HPDE6-E6E7 (cell line): Measurements from ENCODE around the gene TFAP2B.

ENCODE experiments used
- DNase-seq: peaks from one replicate; pipeline ENCODE4 v3.0.0; 2011; ENCODE audit warnings: missing footprints; ENCODE audit errors: extremely low spot score

The TFAP2B gene

GRCh38 chr6:50825375-50826036 lies 6.8 kb downstream of the TFAP2B start:
- DNase-seq: no peak

DNA sequence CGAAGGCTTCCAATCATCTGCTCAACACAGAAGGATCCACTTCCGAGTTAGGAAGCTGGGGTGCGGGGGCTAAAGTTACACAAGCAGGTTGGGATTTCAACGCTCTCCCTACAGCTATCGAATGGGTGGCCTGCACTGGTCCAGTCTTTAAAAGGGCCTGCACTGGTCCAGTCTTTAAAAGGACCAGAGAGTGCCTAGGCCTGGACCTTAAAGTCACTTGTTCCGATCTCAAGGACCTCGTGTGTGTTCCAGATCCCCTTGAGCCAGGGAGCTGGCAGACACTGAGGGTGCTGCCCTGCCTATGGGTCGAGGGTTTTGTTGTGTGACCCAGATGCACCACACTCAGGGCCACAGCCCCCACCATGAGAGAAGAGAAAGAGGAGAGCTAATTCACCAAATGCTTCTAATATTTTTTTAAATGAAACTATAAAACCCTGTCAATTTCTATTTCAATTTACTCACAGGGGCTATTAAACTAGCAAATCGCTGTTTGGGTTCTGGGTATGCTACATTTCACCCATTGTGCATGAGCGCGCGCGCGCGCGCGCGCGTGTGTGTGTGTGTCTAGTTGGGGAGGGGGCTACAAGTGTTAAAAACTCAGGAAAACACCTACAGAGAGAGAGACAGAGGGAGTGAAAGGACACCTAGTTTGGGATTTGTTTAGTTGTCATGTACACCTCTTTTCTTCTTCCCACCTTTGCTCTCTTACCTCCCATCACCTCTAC lies 7.5 kb downstream of the TFAP2B start:
- DNase-seq: no peak

GRCh38 chr6:50826803-50827202 lies 8.1 kb downstream of the TFAP2B start:
- no peak for DNase-seq

DNA sequence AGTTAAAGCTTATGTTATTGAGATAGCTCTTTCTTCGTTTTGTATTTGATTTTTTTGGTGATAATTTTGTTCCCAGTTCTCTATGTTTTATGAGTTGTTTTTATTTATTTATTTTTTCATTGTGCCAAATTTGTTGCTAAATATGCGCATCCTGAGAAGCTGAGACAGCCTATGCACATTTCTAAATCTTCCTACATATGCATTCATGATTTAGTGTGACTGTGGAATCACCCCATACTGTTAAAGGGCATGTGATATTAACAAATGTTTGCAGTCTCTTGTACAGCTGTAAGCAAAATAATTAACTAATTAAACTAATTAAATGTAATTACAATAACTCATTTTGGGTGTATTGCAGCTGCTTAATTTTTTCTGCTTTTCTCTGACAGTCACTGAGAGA lies 10.4 kb downstream of the TFAP2B start:
- DNase-seq: no peak

DNA sequence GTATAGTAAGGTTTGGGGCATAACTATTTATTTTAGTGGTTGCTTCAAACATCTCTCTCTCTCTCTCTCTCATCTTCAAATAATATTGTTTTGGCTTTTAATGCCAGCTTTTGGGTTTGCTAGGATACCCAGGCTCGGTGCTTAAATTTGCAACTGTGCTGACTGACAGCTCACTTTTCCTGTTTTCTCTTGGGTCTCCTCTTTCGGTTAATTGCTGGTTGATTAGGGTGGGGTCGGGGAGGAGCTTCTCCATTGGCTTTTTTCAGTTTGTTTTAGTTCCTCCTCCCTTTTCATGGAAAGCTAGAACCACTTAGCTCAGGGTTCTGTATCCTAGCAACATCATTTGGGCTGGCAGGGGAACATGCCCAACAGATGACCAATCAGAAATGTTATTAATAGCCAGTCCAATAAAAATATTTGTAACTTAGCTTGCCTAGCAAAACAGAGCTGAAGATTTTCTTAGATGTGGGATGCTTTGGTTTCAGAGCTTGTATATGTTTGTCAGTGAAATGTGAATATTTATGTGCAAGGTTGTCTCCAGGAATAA lies 11.3 kb downstream of the TFAP2B start:
- no peak for DNase-seq

DNA sequence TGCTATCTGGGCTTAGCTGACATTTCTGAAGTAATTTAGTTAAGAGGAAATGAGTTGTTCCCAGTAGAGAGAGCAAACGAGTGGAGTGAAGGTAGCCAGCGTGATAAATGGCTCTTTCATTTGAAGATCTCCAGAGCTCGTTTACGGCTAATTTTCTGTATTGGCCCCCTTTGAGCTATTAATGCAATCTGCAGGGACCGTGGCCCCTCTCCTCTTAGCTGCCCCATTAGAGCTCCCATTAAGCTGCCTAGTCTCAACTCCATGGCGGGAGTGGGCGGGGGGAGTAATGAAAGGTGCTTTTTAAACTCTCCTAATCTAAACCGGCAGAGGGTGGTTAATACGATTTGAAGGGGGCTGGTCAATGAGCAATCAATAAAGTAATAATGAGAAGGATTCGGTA lies 12.5 kb downstream of the TFAP2B start:
- no peak for DNase-seq

DNA sequence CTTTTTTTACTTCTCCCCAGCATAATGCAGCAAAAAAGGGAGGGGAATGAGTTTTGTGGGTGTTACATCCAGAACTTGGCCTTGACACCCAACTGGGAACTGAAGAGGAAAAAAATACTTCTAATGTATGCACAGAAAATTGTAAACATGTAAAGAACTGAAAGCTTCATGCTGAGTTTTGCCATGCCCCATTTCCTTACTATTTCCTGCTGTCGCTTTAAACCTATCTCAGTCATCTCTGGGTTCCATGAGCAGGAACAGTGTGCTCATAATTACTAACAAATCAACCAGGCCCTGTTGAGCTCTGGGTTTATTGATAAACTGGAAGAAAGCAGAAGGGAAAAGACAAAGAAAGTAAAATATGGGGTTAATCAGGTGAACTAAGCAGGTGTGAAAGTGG lies 14.2 kb downstream of the TFAP2B start:
- no peak for DNase-seq

- no peak for DNase-seq
Measured at GRCh38 chr6:50834929-50835410, 16.3 kb downstream of the TFAP2B start.

DNA sequence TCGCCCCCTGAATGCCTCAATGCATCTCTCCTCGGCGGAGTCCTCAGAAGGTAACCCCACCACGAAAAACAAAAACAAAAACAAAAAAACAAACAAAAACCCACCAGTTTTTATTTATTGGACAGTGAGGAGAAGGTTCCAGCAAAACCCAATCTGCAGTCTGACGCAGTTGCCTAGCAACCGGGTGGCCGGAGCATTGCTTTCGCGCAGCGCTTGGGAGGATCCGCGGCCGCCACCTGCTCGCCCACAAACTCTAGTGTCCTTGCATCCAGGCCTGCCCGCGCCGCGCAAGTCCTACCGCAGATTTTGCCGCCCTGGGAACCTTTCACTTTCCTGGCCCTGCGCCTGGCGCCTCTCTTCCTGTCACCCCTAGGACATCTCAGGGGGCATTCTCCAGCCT lies 17.6 kb downstream of the TFAP2B start:
- no peak for DNase-seq

DNA sequence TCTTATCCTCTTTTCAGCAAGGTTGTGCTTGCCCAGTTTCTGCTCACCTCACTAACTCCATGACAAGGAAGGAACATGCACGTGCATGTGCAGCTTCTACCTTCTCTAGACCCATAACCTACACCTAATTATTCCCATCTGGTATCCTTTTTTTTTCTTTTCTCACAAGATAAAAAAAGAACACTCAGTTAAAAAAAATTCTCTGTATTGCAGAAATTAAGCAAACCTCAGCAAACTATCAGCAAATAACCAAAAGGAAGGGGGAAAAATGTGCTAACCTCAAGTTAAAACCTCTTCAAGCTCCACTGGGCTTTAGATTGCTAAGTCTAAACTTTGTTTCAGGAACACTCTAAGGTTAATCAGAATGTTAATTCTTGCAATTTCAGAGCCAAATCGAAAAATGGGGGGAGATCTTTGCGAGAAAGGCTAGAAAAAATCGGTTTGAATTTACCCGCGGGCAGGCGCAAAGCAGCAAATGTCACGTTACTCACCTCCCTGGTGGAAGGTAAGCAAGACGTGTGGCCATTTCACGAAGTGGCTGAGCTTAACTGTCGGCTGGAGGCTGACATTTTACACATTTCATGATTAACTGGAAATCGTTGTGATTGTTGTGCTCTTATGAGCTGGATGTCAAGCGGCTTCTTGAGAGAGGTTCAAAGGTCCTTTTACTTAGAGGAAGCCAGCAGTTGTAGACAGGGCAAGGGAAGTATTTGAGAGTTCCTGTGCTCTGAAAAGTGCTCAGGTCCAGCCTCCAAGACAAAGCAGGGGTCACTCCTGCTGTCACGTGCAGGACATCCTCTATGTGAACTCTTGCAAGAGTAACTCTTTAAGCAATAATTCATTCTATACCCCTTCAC lies 19.1 kb downstream of the TFAP2B start:
- no peak for DNase-seq

DNA sequence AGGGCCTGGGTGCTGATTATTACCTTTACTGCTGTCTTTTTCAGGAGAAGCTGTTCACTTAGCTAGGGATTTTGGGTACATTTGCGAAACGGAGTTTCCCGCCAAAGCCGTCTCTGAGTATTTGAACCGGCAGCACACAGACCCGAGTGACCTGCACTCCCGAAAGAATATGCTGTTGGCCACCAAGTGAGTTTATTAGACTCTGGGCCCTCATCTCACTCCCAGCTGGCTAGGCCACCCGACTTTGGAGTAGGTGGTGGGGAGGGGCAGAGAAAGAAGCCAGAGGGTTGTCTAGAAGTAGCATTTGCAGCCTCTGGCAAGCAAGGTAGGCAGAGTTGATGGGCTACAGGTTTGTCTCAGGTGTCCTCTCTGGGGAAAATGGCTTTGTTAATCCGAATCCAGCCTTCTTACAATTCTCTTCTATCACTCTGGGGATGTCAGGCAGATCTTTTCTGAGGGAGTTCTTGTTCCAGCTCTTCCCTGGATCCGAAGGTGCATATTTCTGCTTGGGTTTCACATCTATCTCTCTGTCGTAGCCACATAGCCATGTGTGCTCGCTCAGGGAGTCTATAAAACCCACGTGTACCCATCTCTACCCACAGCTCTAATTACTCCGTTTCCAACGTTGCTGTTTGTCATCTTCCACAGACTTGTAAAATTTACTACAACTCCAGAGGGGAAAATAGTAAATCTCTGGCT lies 21.6 kb downstream of the TFAP2B start:
- no peak for DNase-seq

- no peak for DNase-seq
Measured at GRCh38 chr6:50840811-50841192, 22.1 kb downstream of the TFAP2B start.

GRCh38 chr6:50842446-50842845 lies 23.8 kb downstream of the TFAP2B start:
- no peak for DNase-seq

DNA sequence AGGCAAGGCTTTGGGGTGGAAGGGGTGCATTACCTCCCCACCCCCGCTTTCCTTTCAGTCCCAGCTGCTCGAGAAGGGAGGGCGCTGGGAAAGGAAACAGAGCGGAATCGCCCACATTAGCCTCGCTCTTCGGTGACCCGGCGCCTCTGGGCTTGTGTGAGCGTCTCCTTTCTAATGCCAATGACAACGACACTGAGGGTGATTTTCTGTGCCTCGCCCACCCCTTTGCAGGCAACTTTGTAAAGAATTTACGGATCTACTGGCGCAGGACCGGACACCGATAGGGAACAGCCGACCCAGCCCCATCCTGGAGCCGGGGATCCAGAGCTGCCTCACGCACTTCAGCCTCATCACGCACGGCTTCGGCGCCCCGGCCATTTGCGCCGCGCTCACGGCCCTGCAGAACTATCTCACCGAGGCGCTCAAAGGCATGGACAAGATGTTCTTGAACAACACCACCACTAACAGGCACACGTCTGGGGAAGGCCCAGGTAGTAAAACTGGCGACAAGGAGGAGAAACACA lies 24.3 kb downstream of the TFAP2B start:
- DNase-seq: no peak

DNA sequence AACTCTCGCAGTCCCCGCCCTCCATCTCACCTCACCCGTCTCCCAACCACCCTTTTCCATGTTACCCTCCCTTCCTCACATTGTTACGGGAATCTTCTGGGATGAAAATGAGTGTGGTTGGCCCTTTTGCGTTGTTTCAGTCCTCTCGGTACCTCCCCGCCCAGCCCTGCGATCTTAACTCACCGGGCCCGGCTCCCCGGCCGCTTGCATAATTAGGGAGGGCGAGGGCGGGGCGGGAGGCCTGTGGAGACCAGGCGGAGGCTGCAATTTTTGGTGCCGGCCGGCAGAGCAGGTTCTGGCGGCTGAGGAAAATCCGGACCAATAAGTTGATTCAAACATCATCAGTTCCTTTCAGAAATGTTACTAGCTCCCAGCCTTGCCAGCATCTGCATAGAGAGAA lies 25.2 kb downstream of the TFAP2B start:
- DNase-seq: no peak

DNA sequence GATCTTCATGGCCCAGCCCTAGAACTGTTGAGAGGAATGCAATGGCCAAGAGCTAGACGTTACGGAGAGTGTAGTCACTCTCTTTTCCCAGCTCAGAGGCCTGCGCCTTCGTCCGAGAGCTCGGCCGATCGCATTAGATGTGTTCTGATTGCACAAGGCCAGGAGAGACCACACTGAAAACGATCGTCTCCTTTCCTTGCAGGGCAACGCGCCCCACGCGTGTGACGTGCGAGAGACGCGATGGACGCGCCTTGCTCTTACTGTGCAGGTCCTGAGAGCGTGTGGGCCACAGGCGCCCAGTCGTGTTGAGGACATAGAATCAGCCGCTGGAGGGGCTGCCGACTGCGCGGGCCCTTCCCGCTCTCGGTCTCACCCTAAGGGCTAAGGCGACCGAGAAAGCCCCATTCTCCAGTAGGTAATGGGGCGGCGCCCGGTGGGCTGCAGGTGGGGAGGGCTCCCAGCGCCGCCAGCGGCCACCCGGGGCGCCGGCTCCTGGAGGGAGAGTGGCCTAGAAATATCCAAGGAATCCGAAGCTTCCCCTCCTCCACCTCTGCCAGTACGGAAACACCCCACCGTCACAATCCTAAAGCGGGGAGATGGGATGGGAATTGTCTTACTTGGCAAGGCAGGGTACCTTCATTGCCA lies 26.9 kb downstream of the TFAP2B start:
- DNase-seq: no peak

DNA sequence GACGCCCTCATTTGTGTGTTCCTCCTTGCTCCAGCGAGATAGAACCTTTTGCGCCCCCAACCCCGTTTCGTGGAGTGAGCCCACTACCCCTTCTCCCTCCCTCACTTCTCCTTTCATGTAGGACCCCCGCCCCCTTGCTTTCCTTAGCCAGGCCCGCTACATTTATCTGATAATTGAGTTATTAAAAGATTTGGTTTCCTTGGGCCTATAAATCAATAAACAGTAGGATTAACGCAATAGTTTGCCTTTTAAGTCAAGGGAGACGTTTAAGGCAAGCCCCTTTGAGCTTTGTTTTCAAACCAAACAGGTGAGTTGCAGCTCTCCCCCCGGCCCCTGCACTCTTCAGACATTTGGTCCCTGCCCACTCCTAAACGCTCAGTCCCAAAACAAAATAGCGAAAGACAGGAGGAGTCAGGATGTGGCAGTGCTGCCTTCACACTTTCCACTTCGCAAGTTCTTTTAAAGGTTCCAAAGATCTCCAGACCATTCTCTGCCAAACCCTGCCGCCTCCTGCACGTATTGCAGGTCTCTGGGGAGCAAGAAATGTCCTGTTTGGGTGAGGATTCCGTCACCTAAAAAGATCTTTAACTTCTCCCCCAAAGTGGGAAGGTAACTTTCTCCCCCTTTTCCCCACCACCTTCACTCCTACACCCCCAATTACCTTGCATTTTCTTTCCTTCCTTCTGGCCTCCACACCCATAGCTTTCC lies 27.6 kb downstream of the TFAP2B start:
- no peak for DNase-seq

DNA sequence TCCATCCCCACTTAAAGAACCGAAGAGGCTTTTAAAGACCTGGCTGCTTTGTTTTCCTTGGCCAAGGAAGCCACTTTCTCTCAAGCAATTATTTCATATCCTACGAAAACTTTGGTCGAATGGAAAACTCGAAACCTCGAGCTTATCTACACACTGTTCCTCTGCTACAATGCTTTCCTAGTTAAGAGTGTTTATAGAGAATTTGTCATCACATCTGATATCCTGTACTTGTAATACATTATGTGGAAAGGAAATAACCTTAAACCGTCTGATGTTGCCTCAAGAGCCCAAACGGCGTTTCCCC lies 28.1 kb downstream of the TFAP2B start:
- no peak for DNase-seq

GRCh38 chr6:50847890-50848594 lies 29.4 kb downstream of the TFAP2B start:
- DNase-seq: no peak
